Prostate gland (tissue), 2 donors: ENCODE data around the gene MBOAT1.

Source experiments
- POLR2A ChIP-seq: fragments of 450-650 bp; IDR thresholded peaks from one replicate; pipeline ENCODE4 v1.6.1; 2016; ENCODE audit warnings: antibody characterized with exemption, mild to moderate bottlenecking
- TF ChIP-seq, protein P1 (sequence below), 4 experiments: fragments of 200-600 bp in 2 of 4; fragments of 450-650 bp in 2 of 4; sonication (generic) in 2 of 4; IDR thresholded peaks; 1 replicate in 3 of 4; 2 replicates in 1 of 4; pipeline ENCODE4 v1.5.1; 2016 to 2019; ENCODE audit warnings: antibody characterized with exemption in 4 of 4, mild to moderate bottlenecking in 2 of 4, moderate library complexity in 2 of 4

DNA sequence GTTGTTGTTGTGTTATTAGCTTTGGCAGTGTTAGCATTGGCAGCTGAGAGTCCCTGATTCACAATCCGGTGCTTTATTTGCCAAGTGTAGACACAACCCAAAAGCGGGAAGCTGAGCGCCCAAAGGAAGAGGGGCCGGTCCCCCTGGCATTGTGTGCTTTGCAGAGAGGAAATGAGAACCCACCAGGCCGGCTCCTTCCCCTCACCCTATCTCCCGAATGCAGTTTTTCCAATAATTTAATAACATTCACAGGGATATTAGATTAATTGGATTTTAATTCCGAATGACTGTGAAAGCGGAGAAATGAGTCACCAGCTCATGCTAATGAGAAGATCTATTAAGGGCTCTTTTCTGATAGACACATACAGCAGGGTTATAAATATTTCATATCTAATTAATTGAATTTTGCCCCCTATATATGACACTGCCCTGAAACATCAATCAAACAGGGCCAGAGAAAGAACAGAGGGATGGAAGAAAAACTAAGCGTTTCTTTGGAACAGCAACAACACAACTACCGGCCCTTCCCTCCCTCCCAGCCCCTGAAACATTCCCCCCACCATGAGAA lies 143.8 kb downstream of the MBOAT1 start:
- no peak for TF ChIP-seq POLR2A
- TF ChIP-seq, protein P1, sequence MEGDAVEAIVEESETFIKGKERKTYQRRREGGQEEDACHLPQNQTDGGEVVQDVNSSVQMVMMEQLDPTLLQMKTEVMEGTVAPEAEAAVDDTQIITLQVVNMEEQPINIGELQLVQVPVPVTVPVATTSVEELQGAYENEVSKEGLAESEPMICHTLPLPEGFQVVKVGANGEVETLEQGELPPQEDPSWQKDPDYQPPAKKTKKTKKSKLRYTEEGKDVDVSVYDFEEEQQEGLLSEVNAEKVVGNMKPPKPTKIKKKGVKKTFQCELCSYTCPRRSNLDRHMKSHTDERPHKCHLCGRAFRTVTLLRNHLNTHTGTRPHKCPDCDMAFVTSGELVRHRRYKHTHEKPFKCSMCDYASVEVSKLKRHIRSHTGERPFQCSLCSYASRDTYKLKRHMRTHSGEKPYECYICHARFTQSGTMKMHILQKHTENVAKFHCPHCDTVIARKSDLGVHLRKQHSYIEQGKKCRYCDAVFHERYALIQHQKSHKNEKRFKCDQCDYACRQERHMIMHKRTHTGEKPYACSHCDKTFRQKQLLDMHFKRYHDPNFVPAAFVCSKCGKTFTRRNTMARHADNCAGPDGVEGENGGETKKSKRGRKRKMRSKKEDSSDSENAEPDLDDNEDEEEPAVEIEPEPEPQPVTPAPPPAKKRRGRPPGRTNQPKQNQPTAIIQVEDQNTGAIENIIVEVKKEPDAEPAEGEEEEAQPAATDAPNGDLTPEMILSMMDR (IDR thresholded peaks at IDR 0.05): no peak
